Muscle of arm (tissue), 12 donors: ENCODE measurements around the gene STIM1. TPM values are rescaled to one million over a fixed set of nuclear protein-coding genes. Genes with fewer than 3 reads are reported as not detected.
"Not testable (repeated sequence)": the region's sequence is repeated elsewhere in the genome, so short reads cannot be mapped to it uniquely, and the experiment has no call there.

Experiments used
- DNase-seq: peaks from one replicate; pipeline ENCODE4 v3.0.0-alpha.2; 2013
- polyA plus RNA-seq, 12 donors: library from polyadenylated mRNA; unstranded; fragments of 120-200 nt; gene quantifications; one replicate each; pipeline ENCODE4 v1.2.1, GENCODE V29; 2013; ENCODE audit not compliant: insufficient read length in 12 of 12

The STIM1 gene
- polyA plus RNA-seq, 12 donors: 55.0 to 120 (median 103) TPM; not detected in 1

DNA sequence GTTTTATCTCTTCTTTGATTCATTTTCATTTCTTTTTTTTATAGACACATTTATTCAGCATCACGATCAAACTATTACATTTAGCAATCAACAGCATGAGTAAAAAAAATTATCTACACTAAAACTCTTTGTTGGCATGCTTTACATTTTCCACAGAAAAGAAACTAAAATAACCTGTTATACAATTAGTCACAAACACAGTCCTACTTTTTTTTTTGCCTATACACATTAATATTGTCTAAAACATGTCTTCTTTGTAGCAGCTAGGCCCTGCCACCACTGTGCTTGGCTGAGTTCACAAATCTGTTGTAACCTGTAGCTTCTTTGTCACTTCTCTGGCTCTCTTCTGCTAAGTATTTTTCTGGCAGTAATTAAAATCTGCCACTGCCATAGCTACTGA lies 117.0 kb downstream of the STIM1 start:
- DNase-seq: no peak

DNA sequence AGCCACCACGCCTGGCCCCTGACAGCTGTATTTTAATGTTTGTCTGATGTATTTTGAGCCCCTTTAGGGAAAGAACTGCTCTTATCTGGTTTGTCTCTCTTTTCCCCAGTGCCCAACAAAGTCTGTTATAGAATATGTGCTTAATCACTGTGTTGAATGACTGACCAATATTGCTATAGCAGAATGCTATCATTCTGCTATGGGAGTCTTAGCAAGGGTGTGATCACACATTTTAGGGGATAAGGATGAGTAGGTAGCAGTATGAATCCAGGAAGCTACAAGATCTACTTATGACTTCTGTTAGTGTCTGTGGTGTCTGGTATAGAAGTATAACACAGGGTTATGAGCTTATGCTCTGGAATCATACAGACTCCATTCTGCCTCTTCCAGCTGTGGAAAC lies 121.6 kb downstream of the STIM1 start:
- no peak for DNase-seq

GRCh38 chr11:3981084-3981633 lies 125.7 kb downstream of the STIM1 start:
- DNase-seq: no peak

- no peak for DNase-seq
These were observed 127.0 kb downstream of the STIM1 start for GRCh38 chr11:3982431-3982830.

GRCh38 chr11:3983101-3983500 lies 127.6 kb downstream of the STIM1 start:
- DNase-seq: no peak

- no peak for DNase-seq
These were observed 129.4 kb downstream of the STIM1 start for GRCh38 chr11:3984896-3985295.

DNA sequence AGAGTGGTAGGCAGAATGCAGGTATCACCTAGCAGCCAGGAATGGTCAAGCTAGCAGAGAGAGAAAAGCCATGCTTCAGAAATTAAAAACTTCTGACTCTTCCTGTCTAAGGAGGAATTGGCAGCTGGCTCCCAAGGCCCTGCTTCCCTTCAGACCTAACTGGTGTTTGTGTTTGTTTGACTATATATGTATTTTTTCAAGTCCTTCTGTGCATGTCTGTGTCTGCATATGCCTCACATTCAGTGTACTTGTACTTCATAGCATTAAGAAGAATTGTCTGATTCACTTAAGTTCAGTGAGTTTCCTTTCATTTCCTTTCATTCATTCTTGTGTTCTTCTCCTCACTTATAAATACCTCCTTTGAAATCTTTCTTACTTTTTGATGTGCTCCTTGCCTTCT lies 130.2 kb downstream of the STIM1 start:
- no peak for DNase-seq

DNA sequence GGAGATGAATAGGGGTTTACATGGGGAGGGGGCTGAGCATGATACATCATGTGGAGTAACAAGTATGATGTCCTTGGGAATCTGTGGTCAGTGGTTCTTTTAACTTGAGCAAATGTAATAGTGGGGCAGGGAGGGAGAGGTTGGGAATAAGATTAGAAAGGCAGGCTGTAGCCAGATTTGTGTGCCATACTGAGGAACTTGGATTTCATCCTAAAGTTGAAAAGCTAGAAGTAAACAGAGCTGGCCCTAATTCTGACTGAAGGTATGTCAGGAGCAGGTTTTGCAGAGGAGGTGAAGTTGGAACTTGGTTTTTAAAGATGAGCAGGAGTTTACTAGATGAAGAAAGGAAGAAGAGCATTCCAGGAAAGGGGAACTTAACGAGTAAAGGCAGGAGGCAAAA lies 130.8 kb downstream of the STIM1 start:
- no peak for DNase-seq

DNA sequence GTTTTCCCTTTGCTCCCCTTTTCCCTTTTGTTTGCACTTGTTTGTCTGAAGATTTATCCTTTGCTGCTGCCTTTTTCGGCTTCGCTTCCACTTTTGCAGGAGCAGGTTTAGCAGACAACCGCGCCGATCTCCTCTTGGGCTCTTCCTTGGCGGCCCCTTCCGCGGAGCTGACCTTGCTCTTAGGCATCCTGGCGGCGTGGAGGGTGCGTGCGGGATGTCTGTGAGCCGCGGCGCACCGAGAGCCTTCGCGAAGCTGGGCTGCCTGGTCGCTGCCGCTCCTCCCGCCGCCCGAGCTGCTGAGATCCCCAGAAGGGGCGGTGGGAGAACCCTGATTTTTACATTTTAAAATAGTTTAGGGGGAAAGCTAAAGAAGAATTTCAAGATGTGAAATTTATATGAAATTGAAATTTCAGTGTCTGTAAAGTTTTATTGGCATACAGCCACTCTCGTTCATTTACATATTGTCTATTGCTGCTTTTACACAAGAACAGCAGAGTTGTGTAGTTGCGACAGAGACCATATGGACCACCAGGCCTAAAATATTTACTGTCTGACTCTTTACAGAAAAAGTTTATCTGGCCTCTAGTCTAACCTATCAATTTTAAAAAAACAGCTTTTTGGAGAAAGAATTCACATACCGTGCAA lies 133.9 kb downstream of the STIM1 start:
- no peak for DNase-seq

GRCh38 chr11:3989921-3990290 lies 134.4 kb downstream of the STIM1 start:
- DNase-seq: no peak

DNA sequence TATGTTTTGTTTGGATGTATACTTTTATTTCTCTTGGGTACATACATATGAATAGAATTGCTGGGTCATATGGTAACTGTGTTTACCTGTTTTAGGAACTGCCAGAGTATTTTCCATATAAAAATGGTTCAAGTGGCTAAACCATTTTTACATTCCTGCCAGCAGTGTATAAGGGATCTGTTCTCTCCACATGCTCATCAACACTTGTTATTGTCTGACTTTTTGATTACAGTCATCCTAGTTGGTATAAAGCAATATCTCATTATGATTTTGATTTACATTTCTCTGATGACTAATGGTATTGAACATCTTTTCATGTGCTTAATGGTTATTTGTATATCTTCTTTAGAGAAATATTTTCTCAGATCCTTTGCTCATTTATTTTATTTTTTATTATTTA lies 134.9 kb downstream of the STIM1 start:
- DNase-seq: no peak

- DNase-seq: no peak
These were observed 137.5 kb downstream of the STIM1 start for GRCh38 chr11:3992964-3993363.

GRCh38 chr11:3994030-3994640 lies 138.7 kb downstream of the STIM1 start:
- no peak for DNase-seq

- DNase-seq: no peak
These were observed 139.8 kb downstream of the STIM1 start for GRCh38 chr11:3995307-3995706.

DNA sequence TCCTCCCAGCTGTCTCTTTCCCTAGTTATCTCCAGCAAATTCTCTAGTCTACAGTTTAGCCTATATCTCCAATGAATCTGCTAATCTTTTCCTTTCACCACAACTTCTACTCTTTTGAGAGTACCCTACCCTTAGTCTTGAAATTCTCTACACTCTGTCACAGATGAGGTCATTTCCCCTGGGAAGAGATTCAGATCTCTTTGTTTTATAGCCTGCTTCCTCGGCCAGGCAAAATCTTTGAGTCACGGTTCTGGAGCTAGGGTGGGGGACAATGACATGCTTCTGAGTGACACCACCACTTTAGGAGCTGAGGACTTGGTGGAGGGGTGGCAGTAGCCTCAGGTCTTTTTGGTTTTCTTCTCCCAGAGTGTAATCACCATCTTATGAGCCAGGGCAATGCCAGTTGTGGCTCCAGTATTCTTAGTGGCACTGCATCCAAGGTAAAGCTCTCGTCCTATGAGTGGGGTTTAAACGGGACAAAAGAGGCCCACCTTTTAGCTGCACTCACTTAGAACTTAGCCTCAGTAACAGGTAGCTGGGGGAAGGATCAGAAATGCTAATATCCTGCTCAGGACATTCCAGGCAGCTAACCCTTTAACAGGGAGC lies 140.6 kb downstream of the STIM1 start:
- DNase-seq: no peak

GRCh38 chr11:3996651-3997050 lies 141.2 kb downstream of the STIM1 start:
- DNase-seq: no peak

DNA sequence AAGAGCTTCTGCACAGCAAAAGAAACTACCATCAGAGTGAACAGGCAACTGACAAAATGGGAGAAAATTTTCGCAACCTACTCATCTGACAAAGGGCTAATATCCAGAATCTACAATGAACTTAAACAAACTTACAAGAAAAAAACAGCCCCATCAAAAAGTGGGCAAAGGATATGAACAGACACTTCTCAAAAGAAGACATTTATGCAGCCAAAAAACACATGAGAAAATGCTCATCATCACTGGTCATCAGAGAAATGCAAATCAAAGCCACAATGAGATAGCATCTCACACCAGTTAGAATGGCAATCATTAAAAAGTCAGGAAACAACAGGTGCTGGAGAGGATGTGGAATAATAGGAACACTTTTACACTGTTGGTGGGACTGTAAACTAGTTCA lies 149.3 kb downstream of the STIM1 start:
- not testable (repeated sequence) for DNase-seq

DNA sequence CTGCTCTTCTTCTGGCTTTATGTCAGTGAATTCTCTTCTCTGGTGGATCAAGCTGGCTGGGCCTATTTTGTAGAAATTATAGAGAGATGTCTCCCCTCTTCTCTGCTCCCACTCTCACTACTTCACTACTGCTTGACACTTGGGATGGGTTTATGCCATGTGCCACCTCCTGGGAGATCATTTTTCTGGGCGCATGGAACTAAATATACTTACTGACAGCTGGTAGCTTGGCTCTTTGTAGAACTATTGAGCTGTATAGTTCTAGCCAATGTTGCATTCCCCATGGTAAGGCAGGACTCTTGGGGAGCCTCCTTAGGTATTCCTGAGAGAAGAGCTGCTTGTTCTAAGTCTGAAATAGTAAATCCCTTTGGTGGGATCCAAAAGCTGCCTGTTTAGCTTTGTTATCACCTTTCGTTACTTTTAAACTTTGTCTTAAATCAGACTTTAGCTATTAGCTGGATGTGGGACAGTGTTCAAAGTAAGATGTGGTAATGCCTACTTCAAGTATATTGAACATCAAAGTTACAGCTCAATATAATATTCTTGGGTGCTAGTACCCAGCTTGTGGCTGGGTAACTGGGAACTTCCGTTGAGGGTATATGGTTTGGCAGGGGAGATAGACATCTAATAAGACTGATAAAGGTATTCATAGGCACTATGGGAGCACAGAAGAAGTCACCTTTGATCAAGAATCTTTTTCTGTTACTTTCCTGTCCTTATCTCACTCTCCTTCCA lies 151.6 kb downstream of the STIM1 start:
- no peak for DNase-seq

- DNase-seq: no peak
These were observed 152.7 kb downstream of the STIM1 start for GRCh38 chr11:4008116-4008515.

- DNase-seq: not testable (repeated sequence)
These were observed 161.1 kb downstream of the STIM1 start for GRCh38 chr11:4016602-4017001.

DNA sequence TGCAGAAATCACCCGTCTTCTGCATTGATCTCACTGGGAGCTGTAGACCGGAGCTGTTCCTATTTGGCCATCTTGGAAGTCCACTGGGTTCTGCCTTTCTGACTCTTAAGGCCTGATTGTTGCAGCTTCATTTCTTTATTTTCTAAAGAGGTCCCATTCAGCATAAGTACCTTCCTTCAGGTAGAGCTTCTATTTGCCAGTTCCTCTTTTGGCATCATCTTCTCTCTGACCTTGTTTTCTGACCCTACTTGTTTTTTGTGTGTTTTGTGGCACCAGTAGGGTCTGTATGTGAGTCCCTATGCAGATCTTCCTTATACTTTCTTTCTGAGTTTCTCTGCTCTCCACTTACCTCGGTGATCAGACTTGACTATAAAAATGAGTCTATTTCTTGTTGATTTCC lies 161.7 kb downstream of the STIM1 start:
- DNase-seq: no peak

- DNase-seq: no peak
These were observed 163.2 kb downstream of the STIM1 start for GRCh38 chr11:4018641-4019040.

DNA sequence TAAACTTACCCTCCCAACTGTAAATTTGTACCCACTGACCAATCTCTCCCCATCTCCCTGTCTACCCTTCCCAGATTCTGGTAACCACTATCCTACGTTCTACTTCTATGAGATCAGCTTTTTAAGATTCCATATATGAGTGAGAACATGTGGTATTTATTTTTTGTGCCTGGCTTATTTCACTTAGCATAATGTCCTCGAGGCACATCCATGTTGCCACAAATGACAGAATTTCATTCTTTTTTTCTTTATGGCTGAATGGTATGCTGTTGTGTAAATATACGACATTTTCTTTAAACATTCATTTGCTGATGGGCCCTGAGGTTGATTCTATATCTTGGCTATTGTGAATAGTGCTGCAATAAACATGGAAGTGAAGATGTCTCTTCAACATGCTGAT lies 164.4 kb downstream of the STIM1 start:
- no peak for DNase-seq
